GM13977 (cell line): ENCODE results near the gene KRTAP12-3.
"Not testable (repeated sequence)": the region's sequence is repeated elsewhere in the genome, so short reads cannot be mapped to it uniquely, and the experiment has no call there.

Experiments
- DNase-seq: peaks from one replicate; pipeline ENCODE4 v3.0.0; 2012; ENCODE audit warnings: low spot score
- in situ Hi-C: fragments of 300-500 bp; cut with MboI; formaldehyde crosslinking; loops from one replicate; pipeline ENCODE4 v1.12.0; 2022; ENCODE audit warnings: low sequenced_read_pairs, low pct_unique_long_range_greater_than_20kb, mixed read lengths, inconsistent platforms; ENCODE audit not compliant: unreplicated experiment
- TF ChIP-seq, protein P1 (sequence below): IDR thresholded peaks from 2 replicates; pipeline ENCODE4 v1.5.1; 2012; ENCODE audit warnings: mild to moderate bottlenecking, control low read depth; ENCODE audit not compliant: insufficient read depth; ENCODE audit errors: extremely low read depth, missing control alignments

Gene KRTAP12-3

DNA sequence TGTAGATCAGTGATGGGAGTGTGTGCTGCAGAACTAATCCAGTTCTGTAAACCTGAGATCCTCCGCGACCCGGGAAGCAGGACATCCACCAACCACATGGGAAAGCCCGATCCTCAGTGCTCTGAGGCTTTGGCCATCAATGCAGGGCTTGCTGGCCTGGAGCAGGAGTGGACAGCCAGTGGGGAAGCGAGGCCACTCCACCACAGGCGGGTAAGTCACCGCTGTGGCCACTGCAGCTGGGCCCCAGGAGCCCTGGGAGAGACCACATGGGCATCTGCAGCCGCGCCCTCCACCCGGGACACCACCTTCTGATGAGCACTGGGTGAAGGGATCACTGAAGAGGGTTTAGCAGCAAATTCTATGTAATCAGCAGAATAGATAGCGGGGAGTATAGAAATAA lies 23.4 kb downstream of the KRTAP12-3 start:
- no peak for DNase-seq
- in situ Hi-C loops, result no loop called here
- TF ChIP-seq, protein P1, sequence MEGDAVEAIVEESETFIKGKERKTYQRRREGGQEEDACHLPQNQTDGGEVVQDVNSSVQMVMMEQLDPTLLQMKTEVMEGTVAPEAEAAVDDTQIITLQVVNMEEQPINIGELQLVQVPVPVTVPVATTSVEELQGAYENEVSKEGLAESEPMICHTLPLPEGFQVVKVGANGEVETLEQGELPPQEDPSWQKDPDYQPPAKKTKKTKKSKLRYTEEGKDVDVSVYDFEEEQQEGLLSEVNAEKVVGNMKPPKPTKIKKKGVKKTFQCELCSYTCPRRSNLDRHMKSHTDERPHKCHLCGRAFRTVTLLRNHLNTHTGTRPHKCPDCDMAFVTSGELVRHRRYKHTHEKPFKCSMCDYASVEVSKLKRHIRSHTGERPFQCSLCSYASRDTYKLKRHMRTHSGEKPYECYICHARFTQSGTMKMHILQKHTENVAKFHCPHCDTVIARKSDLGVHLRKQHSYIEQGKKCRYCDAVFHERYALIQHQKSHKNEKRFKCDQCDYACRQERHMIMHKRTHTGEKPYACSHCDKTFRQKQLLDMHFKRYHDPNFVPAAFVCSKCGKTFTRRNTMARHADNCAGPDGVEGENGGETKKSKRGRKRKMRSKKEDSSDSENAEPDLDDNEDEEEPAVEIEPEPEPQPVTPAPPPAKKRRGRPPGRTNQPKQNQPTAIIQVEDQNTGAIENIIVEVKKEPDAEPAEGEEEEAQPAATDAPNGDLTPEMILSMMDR, result no peak

DNA sequence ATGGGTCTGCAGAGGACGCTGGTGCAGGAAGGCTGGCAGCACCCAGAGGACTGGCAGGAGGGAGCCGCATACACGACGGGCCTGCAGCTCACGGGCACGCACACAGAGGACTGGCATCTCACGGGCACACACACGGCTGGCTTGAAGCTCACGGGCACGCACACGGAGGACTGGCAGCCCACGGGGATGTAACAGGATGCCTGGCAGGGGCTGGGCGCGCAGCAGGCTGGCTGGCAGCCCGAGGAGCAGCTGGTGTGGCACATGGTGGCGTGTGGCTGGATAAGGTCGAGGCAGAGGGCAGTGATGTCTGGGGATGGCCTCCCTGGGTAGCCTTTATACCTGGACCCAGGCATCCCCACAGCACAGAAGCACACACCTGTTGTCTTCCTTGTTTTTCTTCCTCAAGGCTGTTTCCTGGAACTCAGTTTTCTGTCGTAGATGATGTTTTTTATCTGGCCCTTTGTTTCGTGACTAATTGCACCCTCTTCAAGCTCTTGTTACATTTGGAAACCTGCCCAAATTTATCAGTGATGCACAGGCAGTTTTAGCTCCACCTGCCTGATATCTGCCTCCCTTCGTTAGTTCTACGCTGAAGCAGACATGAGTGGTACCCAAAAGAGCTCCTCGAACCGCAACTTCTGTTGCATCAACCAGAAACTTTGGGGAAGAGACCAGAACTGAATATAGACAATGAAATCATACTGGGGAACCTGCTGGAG lies 24.3 kb downstream of the KRTAP12-3 start, which contains the start of gene KRTAP12-1:
Gene KRTAP12-1, minus strand, starts transcription at position 303 of the 719 bp plus-strand sequence. Its CDS starts 40 bp downstream, at position 263.
- TF ChIP-seq, protein P1, result no peak
- no peak for DNase-seq
- in situ Hi-C loops, result no loop called here

DNA sequence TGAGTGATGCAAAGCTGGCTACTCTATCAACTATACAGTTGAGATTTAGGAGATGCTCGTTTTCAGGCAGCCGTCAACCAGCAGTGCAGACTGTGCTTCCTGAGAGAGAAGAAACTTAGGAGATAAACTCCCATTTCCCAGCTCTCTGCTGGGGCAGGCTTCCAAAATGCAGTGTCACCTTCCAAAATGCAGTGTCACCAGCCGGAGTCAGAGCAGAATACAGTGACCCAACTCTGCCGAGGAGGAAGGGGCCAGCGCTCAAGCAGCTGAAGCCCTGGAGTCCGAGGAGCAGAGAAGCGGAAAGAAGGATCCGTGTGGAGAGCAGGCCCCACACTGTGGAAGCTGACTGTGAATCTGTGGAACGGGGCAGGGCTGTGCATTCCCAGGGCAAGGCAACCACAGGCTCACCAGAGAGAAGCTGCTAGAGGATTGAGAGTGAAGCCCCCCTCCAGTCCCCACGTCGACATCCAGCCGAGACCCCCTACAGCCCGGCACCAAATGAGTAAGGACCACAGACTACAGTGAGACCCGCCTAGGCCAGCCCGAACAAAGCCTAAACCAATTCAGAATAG lies 24.9 kb downstream of the KRTAP12-3 start:
- TF ChIP-seq, protein P1, result no peak
- in situ Hi-C loops, result no loop called here
- DNase-seq, result no peak

DNA sequence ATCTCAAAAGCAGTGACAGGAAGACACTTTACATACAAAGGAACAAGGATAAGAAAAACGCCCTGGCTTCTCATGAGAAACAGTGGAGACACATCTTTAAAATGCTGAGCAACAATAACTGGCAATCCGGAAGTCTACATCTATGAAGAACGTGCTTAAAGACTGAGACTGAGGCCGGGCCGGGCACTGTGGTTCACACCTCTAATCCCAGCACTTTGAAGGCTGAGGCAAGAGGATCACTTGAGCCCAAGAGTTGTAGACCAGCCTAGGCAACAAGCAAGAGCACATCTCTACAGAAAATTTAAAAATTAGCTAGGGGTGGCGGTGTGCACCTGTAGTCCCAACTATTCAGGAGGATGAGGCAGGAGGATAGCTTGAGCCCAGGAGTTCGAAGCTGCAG lies 26.3 kb downstream of the KRTAP12-3 start:
- TF ChIP-seq, protein P1, result no peak
- in situ Hi-C loops, result no loop called here
- DNase-seq, result no peak

DNA sequence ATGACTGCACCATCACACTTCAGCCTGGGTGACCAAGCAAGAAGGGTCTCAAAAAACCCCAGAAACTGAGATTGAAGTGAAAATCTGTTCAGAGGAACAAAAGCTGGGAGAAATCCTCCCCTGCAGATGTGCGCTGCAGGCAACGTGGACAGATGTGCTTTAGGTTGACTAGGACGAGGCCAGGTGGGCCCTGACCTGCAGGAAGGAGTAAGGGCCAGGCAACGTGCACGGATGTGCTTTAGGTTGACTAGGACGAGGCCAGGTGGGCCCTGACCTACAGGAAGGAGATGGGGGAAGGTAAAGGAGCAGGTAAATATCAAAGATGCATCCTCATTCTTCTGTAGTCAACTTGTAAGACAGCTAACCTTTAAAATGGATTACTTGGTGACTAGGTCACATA lies 26.8 kb downstream of the KRTAP12-3 start:
- in situ Hi-C loops, result no loop called here
- TF ChIP-seq, protein P1, result no peak
- no peak for DNase-seq

DNA sequence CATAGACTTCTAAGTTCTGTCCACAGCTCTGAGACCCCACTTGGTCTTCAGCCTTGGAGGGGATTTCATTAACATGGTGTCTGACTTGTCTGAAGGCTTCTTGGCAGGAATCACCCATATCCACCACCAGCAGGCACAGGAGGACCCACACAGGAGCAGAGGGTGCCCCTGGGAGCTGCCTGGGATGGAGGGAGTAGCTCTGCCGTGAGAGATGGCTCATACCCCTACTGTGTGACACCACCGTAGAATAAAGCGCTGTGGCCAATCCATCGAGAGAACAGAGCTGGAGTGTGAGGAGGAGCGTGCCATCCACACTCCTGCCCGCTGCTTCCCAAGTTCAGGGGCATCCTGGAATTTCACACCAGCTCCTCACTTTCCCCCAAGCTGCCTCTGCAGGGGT lies 27.3 kb downstream of the KRTAP12-3 start:
- DNase-seq, in situ Hi-C loops: not testable (repeated sequence)

DNA sequence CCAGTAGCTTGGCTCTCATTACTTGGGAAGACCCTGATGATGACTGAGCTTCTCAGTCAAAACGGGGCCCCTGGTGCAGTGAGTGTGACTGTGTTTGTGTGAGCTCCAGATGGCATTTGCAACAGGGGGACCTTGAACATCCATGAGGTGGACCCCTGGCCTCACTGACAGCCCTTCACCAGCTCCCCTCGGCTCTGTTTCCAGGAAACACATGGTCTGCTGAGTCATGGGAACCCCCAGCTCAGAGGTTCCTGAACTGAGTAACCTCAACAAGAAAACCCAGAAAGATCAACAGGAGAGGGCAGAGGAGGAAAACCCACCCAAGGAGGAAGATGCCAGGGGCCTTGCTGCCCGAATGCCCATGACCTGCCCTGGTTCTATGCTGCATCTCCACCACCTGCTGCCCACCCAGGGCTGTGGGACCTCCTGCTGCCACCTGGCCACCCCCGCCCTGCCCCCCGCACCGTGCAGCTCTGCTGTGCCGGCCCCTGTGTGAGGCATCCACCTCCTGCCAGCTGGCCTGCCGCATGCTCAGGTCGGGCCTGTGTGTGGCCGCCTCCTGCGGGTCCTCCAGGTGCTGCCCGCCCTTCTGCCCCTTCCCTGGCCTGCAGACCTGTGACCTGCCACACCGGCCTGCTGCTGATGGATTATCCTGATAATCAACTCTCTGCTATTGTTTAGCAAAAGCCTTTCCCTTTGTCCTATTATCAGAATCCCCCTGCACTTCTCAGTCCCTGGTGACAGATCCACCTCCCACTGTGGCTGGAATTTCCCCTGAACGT lies 28.5 kb downstream of the KRTAP12-3 start:
- DNase-seq, result peak; percentile 15
- TF ChIP-seq, protein P1, result no peak
- in situ Hi-C loops, result no loop called here
